ENCODE measurements around the gene GPR62.
"Not testable (repeated sequence)": the region's sequence is repeated elsewhere in the genome, so short reads cannot be mapped to it uniquely, and the experiment has no call there.

Gene GPR62, protein sequence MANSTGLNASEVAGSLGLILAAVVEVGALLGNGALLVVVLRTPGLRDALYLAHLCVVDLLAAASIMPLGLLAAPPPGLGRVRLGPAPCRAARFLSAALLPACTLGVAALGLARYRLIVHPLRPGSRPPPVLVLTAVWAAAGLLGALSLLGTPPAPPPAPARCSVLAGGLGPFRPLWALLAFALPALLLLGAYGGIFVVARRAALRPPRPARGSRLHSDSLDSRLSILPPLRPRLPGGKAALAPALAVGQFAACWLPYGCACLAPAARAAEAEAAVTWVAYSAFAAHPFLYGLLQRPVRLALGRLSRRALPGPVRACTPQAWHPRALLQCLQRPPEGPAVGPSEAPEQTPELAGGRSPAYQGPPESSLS

DNA sequence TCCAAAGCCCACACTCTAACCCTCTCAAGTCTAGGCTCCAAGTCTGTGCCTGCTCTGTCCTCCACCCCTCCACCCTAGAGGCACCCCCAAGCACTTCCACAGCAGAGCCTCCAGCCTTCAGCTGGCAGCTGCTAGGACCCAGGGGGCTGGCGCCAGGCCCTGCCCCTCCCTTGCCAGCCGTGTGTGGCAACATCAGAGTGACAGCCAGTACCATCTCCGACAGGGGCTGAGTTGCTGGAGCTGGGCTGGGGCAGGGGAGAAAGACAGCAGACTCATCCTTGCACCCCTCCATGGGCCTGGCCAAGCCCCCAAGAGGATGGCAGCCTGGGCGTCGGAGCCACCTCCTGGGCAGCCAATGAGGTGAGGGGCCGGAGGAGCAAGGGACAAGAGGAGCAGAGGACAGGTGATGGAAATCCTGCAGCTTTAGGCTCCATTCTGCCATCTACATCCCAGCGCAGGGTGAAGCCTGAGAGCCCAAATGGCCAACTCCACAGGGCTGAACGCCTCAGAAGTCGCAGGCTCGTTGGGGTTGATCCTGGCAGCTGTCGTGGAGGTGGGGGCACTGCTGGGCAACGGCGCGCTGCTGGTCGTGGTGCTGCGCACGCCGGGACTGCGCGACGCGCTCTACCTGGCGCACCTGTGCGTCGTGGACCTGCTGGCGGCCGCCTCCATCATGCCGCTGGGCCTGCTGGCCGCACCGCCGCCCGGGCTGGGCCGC, at the start of gene GPR62:
Gene GPR62 (plus strand): TSS at position 207 of the 718 bp plus-strand sequence. CDS start 272 bp downstream, at position 479.
- DNase-seq (ENCODE audit: low read depth in 2 of 2), result no peak

DNA sequence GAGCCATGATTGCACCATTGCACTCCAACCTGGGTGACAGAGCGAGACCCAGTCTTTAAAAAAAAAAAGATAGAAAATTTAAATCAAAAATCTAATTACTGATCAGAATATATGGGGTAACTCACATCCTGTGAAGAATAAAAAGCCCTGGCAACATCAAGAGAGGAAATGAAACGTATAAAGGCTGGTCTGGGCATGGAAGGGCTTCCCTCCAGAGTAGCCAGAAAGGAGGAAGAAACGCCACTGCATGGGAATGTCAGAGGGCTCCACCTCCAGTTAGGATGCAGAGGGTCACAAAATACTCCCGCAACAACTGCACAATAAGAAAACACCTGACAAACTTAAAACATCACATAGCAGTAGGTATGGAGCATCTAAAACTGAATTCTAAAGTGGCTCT, 47.2 kb upstream of the GPR62 start:
- no peak for DNase-seq (ENCODE audit: low read depth in 2 of 2)

DNA sequence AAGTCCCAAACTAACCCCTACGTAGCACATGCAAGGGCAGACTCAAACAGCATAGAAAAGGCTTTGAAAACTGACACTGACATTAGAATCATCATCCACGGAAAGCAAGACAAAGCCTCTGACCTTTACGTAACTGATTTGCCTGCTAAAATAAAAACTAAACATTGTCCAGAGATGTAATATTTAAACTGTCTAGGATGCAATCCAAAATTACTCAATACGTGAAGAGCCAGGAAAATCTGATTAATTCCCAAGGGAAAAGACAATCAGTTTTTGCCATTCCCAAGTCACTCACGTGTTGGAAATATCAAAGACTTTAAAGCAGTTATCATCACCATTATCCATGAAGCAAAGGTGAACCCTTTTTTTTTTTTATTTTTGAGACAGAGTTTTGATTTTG, 38.8 kb upstream of the GPR62 start:
- DNase-seq (ENCODE audit: low read depth in 2 of 2), result no peak

DNA sequence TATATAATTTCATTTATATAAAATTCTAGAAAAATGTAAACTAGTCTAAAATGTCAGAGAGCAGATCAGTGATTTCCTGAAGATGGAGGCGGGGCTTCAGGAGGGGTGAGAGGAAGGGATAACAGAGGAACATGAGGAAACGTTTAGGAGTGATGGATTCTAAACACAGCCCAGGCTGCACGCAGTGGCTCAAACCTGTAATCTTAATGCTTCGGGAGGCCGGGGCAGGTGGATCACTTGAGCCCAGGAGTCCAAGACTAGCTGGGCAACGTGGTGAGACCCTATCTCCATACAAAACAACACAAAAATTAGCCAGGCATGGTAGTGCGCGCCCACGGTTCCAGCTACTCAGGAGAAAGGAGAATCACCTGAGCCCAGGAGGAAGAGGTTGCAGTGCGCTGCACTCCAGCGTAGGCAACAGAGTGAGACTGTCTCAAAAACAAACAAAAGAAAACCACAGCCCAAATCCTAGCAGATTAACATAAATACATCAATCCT, 34.1 kb upstream of the GPR62 start:
- no peak for DNase-seq (ENCODE audit: low read depth in 2 of 2)

DNA sequence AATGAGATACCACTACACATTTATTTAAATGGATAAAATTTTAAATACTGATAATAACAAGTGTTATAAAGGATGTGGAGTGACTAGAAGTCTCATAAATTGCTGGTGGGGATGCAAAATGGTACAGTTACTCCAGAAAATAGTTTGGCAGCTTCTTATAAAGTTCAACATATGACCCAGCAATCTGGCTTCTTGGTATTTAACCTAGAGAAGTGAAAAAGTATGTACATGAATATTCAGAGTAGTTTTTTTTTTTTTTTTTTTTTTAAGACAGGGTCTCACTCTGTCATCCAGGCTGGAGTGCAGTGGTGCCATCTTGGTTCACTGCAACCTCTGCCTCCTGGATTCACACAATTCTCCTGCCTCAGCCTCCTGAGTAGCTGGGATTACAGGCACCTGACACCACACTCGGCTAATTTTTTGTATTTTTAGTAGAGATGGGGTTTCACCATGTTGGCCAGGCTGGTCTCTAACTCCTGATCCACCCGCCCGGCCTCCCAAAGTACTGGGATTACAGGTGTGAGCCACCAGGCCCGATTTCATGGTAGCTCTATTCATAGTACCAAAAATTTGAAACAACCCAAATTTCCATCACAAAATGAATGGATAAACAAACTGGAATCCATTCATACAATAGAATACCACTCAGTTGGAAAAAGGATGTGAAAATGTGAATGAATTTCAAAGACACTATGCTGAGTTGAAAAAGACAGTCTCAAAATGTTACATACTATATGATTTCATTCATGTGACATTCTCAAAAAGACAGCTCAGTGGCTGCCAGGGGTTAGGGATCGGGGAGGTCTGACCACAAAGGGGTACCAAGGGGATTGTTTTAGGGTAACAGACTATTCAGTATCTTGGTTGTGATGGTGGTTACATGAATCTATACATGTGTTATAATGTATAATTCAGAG, 27.9 kb upstream of the GPR62 start:
- DNase-seq (ENCODE audit: low read depth in 2 of 2), result no peak

DNA sequence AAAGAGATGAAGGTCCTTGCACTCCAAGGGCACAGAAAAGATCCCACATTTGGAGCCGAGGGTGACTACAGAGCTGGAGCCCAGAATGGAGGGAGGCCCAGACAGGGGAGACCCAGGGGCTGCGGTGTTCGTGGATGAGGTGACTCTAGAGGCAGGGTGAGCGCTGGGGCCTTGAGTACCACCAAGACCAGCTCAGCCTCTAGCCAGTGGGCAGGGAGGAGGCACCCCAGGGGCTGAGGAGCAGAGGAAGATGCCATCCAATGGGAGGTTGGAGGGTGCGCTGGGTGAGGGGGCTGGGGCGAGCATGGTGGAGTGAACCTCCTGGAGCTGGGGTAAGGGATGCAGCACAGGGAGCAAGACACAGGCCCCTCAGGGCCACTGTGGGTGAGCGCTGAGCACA, 26.7 kb upstream of the GPR62 start:
- DNase-seq (ENCODE audit: low read depth in 2 of 2), result no peak

DNA sequence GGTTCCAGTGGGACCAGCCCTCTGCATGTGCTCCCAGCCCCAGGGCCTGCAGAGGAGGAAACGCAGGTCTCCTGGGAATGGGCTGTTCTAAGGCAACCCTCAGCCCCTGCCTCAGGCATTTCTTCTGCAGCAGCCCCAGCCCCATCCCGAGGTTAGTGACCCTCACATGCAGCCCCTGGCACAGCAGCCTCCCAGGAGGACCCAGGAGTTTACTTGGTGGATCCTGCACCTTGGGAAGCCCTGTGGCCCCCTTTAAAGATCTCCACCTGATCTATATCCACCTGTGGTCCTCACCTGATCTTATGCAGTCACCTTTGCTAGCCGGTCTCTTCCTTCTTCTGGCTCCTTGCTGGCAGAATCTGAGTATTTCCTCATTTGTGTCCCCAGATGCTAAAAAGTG, 26.2 kb upstream of the GPR62 start:
- DNase-seq (ENCODE audit: low read depth in 2 of 2), result not testable (repeated sequence)

DNA sequence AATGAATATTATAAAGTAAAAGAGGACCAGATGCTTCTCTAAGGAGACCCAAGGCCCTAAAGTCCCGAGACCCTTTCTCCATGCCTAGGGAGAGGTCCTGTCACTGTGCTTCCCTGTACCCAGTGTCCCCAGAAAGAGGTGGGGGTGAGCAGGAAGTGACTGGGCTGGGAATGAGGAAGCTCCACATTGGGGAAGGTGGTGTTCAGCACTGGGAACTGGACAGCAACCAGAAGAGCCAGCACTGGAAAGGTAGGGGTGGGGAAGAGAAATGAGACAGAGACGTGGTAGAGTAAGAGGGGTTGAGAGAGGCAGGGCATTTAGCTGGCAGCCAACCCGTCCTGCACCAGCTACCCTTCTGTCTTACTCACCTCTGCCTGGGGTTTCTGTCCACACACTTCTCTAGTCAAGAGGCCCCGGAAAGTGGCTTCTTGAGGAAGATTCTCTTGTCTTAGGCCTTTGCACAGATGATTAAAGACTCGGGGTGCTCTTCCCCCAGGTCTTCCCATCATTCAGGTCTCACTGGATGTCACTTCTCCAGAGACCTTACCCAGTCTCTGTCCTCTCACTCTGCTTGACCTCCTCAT, 25.7 kb upstream of the GPR62 start:
- no peak for DNase-seq (ENCODE audit: low read depth in 2 of 2)

DNA sequence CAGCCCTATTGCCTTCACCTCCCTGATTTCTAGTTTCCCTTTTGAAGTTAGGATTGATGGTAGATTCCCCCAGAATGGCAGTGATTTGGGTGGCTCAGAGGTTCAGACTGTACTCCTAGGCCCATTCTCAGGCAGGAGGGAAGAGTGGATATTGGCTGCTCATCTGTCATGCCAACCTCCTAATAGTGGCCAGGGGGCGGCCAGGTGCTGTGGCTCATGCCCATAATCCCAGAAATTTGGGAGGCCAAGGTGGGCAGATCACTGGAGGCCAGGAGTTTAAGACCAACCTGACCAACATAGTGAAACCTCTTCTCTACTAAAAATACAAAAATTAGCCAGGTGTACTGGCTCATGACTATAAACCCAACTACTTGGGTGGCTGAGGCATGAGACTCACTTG, 24.7 kb upstream of the GPR62 start:
- no peak for DNase-seq (ENCODE audit: low read depth in 2 of 2)

DNA sequence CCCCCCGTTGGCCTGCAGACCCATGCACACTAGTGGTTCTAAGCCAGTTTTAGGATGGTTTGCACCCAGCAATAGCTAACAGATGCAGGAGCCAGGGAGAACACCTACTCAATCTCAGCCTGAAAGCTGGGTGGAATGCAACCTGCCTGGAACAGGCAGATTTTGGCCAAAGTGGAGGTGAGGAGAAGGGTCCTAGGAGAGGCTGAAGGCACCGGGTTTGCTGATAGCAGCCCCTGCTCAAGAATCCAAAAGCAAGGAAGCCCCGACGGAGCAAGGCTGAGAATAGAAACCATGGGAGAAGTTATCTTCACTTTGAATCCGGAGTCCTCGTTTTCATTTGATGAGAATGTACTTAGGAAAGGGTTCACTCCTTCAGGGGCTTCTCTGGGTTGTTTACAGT, 23.4 kb upstream of the GPR62 start:
- DNase-seq (ENCODE audit: low read depth in 2 of 2), result no peak

DNA sequence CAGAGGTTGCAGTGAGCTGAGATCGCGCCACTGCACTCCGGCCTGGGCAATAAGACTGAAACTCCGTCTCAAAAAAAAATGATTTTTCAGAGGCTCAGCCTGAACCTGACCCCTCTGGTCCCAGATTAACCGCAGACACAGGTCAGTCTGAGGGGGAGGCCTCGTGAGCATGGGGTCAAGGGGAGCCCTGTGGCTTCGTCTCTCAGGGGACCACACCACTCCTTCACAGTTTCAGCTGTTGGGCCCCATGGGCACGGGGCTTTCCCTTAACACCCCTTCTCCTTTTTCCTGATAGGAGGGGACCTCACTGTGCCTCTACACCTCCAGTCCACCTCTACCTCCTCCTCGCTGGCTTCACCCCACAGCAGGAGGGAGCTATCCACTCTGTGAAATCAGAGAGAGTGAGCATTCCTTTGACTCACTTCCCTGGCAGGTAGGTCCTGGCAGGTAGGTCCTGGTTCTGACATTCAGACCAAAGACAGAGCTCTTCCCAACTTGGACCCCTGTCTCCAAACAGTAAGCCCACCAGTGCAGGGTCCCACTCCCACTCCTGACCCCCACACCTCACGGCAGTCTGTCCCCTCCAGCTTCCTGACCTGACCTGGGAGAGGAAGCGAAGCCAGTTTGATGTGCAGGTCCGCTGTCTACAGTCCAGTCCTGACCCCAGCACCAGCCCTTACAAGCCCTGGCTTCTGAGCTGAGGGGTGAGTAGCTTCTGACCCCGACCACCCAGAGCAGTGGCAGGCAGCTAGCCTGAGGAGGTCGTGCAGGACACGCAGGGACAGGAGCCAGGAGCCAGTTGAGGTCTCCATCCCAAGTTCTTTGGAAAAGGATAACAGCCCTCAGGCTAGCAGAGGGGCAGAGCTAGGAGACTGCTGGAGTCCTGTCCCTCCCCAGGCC, 22.5 kb upstream of the GPR62 start:
- no peak for DNase-seq (ENCODE audit: low read depth in 2 of 2)

DNA sequence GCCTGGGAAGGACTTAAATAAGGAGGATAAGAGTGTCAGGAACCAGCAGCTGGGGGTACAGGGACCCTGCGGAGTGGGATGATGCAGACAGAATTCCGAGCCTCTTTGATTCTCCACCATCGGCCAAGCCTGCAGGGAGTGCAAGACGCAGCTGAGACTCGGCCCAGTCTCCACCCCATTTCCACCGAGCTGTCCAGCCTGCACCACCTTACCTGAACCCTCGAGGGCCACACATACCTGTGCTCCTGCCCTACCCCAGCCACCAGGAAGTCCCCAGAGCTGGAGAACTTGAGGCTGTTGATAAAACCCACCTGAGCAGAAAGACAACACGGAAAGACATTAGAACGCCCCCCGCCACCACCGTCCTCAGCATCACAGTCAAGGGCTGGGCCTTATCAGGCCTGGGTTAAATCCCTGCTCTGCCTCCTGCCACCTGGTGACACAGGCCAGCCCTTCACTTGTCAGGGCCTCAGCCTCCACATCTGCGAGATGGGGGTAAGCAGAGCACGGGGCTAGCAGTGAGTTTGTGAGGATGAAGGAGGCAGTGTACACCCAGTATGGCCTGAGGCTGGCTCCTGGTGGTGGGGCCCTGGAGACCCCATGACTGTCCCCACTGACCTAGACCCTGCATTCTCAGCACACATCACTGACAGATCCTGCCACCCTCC, 21.6 kb upstream of the GPR62 start:
- no peak for DNase-seq (ENCODE audit: low read depth in 2 of 2)

DNA sequence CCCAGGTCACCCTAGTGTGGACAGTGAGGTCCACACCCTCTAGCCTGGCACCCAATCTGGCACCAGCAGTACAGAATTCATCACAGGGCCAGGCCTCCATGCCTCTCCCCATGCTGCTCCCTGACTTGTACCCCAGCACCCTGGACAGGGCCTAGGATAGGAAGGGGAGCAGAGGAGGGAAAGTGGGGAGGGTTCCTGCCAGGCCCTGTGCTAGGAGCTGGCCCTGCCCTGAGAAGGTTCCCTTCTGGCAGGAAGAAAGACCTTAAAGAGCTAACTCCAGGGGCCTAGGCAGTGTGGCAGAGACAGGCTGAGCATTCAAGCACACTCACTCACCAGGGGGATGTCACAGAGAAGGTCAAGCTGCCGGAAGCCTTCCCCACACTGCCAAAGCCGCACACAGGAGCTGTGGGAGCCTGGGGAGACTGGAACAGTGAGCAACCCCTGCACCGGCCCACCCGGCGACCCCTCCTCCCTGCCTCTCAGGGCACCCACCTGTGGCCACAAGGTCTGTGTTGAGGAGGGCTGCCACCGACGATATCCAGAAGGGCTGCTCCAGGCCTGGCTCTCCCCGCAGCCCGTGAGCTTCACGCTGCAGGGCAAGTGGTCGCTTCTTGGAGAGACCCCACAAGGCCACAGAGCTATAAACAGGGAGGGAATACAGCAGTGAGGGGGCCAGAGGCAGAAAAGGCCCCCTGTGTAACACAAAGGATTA, 20.9 kb upstream of the GPR62 start:
- DNase-seq (ENCODE audit: low read depth in 2 of 2), result no peak

DNA sequence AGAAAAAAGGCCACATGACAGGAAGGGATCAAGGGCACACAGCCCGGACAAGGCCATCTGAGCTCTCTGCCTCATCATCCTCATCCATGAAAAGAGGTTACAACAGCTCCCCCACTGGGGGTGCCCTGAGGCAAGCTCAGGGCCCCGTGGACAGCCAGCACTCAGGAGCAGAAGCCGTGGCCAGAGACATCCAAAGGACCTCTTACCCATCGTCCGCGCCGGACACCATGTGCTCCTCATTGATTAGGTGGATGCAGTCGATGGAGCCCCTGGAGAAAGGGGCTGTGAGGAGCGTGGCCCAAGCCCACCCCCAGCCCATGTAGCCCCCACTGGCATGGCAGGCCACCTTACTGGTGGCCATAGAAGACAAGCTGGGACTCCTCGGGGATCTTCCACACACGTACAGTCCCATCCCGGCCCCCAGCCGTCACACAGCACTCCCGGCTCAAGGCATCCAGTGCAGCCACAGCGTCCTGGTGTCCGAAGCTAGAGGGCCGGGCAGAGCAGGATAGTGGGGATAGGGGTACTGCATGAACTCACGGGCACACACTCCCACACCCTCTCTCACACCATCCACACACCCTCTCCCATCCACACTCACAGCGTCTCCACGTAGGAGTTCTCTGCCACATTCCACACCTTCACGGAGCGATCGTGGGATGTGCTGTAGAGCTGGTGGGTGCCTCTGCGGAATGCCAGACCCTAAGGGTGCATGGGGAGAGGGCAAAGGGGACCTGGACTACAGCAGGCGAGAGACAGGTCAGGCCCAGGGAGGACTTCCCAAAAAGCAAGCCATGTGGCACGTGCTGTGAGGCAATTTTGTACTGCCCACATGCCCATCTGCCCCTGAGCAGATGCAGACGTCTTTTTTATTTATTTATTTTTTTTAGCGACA, 19.9 kb upstream of the GPR62 start:
- DNase-seq (ENCODE audit: low read depth in 2 of 2), result no peak

DNA sequence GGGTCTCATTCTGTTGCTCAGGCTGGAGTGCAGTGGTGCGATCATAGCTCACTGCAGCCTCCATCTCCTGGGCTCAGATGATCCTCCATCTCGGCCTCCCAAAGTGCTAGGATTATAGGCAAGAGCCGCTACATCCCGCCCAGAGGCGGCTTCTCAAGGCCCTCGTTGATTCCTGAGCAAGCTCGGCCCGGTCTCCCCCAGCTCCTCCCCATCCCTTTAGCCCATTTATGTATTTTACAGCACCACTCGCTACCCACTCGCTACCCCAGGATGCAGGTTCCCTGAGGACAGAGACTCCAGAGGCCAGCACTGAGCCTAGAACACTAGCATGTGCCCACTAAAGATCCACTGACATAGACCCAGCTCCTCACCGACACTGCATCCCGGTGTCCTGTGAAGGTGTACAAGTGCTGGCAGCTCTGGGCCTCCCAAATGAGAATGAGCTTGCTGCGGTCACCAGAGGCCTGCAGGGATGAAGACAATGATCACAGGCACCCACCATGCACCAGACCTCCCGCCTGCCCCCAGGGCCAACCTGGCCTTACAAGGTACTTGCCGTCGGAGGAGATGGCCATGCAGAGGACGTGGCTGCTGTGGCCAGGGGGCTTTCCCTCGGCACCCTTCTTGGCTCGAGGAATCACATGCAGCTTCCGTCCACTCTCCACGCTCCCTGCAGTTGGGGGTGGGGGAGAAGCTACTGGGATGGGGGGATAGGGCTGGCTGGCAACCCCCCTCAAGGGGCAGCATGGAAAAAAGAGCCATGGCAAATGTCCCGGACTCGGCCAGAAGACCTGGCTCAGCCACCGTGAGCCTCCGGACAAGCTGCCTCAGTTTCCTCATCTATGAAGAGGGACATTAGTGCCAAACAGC, 19.1 kb upstream of the GPR62 start:
- no peak for DNase-seq (ENCODE audit: low read depth in 2 of 2)

DNA sequence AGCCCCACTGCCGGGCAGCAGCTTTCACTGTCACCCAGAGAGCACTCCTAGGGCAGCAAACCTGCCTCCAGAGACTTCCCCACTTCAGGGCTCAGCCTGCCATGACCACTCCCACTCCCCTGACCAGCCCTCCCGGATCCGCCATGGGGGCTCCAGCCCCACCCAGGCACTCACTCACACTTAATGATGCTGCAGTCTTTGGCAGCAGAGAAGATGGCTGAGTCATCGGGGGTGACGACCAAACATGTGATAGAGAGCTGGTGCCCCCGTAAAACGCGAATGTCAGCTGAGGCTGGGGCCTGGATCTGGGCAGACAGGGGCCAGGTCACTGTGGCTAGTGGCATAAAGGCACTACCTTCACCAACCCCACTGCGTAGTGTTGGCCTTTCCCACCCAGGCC, 18.2 kb upstream of the GPR62 start:
- no peak for DNase-seq (ENCODE audit: low read depth in 2 of 2)
